Fibroblast of peridontal ligament (primary cell): ENCODE results near the gene MAPRE2.
A peak's percentile ranks its signal among the peaks of the same experiment; 100 is the strongest.

Experiments used
- DNase-seq: peaks from one replicate; pipeline ENCODE4 v3.0.0-alpha.2; 2010; ENCODE audit errors: extremely low read depth

MAPRE2 gene

GRCh38 chr18:35062408-35062807 lies 21.2 kb downstream of the MAPRE2 start:
- no peak for DNase-seq

GRCh38 chr18:35063875-35064690 lies 22.9 kb downstream of the MAPRE2 start:
- DNase-seq = no peak

GRCh38 chr18:35067454-35067853 lies 26.2 kb downstream of the MAPRE2 start:
- no peak for DNase-seq

- DNase-seq = peak; percentile 39
Measured at GRCh38 chr18:35071819-35072247, 30.6 kb downstream of the MAPRE2 start.

DNA sequence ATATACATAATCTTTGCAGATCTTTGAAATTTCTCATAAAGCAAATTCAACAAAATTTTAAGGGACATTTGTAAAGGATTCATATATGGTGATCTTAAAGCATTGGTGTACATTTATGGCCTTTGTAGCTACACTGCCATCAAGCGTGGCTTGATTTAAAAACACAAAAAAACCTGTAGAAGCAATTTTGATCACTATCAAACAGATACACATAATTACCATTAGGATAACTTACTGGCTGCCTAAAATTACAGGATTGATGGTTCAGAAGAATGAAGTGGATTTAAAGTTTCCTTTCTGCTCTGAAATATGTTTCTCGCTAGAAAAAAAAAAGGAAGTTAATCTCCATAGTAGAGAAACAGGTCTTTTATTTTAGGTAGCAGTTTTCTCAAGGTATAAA lies 31.4 kb downstream of the MAPRE2 start:
- no peak for DNase-seq

DNA sequence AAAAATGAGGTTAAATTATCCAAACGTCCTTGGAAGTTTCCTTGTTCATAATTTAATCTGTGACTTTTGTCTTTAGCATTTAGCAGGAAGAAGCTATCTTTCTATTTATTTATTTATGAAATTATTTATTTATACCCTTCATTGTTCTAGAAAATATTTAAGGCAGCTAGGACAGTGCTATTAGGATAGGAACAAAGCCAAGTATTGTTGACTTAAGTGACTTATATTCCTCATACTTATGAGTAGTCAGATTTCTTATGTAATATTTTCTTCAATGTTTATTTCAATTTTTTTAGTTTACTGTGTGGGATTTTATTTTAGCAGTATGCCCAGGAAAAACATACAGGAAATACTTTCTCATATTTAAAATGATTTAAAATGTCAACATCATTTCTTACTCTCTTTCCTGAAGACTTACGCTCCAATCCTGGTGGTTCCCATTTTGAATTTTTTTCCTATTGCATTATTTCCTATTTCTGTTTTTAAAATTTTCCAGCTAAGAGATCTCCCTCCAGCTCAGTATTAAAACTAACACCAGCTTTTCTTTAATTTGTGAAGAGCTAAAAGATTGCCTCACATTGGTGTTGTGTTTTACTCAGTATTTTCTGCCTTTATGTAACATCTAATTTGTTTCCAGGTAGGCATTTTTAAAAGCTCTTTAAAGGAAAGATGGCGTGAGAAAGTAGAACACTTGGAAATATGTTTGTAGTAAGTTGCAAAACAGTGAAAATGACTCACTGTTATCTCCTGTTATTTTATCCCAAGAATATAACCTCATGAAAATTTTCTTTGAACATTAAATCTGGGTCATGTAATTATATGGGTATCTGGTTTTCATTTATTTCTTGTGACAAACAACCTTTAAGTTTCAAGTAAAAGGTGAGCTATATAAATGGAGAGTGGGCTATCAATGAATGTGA lies 32.2 kb downstream of the MAPRE2 start:
- peak; percentile 51 for DNase-seq

DNA sequence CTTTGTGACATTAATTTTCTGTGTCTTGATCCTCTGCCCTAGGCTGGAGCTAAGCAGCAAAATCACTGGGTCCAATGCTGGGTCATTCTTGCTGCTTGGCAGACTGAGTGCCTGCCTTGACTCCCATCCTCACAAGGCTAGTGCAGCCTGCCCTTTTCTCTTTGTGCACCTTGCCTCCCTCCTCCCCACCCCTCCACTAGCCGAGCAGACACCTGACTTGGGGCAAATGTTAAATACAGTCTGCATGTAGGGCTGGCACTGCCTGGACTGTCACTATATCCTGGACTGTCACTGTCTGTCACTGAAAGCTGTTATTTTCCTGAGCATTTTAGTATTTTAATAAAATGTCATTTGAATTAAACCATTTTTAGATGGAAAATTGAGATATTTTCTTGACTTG lies 33.4 kb downstream of the MAPRE2 start:
- DNase-seq = no peak

DNA sequence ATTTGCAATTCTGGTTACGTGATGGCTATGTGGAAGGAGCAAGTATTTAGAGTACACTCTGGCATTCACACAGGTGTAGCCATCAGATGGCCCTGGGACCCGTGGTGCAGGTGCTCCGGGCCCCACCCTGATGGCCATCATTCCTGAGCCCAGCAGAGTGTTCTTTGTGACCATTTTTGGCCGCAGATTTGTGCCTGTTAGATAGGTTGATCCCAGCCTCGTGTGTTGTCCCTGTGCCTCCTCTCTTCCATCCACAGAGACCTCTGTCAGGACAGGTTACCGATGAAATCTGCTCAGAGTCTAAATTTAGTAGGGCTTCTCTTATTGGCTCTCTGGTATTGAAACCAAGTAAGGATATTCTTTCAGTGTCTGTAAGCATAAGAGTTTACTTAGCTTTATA lies 33.9 kb downstream of the MAPRE2 start:
- no peak for DNase-seq

DNA sequence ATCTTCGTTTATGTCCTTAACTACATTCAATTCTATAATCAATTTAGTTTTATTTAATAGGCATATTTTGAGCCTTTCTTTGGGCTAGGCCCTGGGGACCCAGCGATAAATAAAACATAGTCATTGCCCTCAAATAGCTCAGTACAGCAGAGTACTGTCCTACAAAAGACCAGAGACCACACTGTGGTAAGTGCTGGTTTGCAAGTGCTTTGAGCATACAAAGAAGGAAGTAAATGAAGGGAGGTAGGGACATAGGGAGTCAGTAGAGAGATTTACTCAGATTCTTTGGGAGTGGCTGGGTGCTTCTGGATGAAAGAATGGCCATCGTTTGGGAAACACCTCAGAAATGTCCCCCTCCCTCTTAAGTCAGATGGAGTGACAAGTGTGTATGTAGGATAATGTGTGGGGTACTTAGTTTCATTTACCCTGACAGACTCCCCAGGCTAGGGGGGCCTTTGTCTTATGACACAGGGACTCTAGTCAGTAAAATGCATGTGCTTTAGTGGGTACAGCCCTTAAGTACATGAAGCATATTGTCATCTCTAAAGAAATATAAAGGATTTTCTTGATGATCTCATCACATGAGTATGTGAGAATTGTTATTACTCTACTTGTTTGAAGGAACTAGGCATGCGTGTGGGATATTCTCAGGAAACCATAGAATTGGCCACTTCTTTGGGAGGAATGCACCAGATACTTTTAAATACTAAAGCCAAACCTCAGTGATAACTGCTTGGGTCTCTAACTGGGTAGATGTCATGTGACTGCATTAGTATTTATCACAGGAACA lies 35.1 kb downstream of the MAPRE2 start:
- DNase-seq = peak; percentile 81

- no peak for DNase-seq
Measured at GRCh38 chr18:35077937-35078336, 36.7 kb downstream of the MAPRE2 start.

DNA sequence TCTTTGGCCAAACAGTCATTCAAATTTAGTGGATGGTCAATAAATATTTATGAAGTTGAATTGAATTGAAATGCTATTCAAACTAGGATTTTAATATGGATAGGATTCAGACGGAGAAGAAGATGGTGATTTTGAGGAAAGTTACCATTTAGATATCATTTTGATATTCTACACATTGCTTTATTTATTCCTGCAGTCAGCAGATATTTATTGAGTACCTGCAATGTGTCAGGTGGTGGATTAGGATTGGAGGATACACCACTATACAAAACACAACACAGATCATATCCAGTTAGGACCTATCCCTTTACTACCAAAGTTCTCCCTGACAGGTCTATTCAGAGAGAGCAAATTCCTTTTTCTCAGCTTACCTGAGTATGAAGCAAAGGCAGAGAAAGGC lies 38.8 kb downstream of the MAPRE2 start:
- no peak for DNase-seq

GRCh38 chr18:35083174-35083712 lies 42.0 kb downstream of the MAPRE2 start:
- DNase-seq = no peak

GRCh38 chr18:35084494-35085449 lies 43.6 kb downstream of the MAPRE2 start:
- no peak for DNase-seq

- no peak for DNase-seq
Measured at GRCh38 chr18:35085450-35086380, 44.5 kb downstream of the MAPRE2 start.

DNA sequence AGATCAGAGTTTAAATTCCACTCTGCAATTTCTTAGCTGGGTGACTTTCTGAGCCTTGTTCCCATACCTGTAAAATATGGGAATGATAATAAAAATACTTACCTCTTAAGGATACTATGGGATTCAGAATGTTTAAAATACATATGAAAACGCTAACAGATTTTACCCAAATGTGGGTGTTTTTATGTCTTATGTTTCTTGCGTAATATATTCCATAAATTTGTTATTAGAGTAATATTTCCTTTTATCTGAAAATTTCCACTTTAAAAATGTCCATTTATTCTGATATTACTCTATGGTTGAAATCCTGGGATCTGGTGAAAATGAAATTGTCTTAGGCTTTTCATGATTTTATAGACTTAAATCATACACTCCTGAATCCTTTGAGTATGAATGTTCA lies 45.5 kb downstream of the MAPRE2 start:
- no peak for DNase-seq

- DNase-seq = no peak
Measured at GRCh38 chr18:35087726-35088125, 46.5 kb downstream of the MAPRE2 start.

DNA sequence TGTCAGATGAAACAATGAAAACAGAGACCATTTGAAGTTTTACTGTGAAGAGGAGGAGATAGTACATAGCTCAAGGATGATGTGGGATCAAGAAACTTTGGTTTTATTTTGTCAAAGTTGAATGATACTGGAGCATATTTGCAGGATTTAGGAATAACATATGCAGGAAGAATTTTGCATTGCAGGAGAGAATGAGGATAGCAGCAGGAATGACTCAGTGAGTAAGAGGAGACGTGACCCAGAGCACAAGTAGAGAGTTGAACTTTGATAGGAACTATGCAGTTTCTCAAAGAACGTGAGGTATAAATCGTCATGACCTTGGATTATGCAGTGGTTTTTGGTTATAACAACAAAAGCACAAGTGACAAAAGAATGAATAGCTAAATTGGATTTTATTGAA lies 47.7 kb downstream of the MAPRE2 start:
- DNase-seq = peak; percentile 32

DNA sequence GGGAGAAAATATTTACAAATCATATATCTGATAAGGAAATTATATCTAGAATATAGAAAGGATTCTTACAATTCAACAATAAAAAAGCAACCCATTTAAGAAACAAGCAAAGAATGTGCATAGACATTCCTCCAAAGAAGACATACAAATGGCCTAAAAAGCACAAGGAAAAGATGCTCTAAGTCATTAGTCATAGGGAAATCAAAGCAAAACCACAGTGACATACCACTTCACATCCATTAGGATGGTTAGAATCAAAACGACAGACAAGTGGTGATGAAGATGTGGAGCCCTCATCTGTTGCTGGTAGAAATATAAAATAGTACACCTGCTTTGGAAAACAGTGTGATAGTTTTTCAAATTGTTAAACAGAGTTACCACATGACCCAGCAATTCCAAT lies 48.2 kb downstream of the MAPRE2 start:
- DNase-seq = no peak

- DNase-seq = no peak
Measured at GRCh38 chr18:35089891-35090550, 48.8 kb downstream of the MAPRE2 start.
